Fibroblast of the aortic adventitia (primary cell): ENCODE data around the gene ARHGAP15. TPM values are rescaled to one million over a fixed set of nuclear protein-coding genes. Genes with fewer than 3 reads are reported as not detected.

Experiments used
- DNase-seq: peaks from one replicate; pipeline ENCODE4 v3.0.0-alpha.2; 2010; ENCODE audit warnings: low read depth
- H3K4me3 ChIP-seq: 2 replicates; pipeline ENCODE4 v1.5.1; 2011; ENCODE audit warnings: low read depth, mild to moderate bottlenecking, control low read depth, low read length, moderate library complexity
- CTCF ChIP-seq: IDR thresholded peaks from 2 replicates; pipeline ENCODE4 v1.5.1; 2011; ENCODE audit warnings: mild to moderate bottlenecking, low read length, control low read depth, inconsistent platforms; ENCODE audit not compliant: insufficient read depth
- total RNA-seq: library from RNA; depleted of rRNA; stranded (reverse); fragments of >200 nt; gene quantifications from 2 replicates; pipeline ENCODE4 v1.2.3, GENCODE V29; 2012; ENCODE audit warnings: low replicate concordance

The ARHGAP15 gene
- total RNA-seq, 1 donor = not detected

- DNase-seq = no peak
- H3K4me3 ChIP-seq = no peak overlapping the region
- TF ChIP-seq CTCF = no peak
Observed at GRCh38 chr2:143579456-143579855, 450.2 kb downstream of the ARHGAP15 start.

- DNase-seq = no peak
- no peak overlapping the region for H3K4me3 ChIP-seq
Observed at GRCh38 chr2:143581134-143581533, 451.9 kb downstream of the ARHGAP15 start.

GRCh38 chr2:143582046-143582747, 453.0 kb downstream of the ARHGAP15 start:
- no peak for DNase-seq
- TF ChIP-seq CTCF = no peak
- no peak overlapping the region for H3K4me3 ChIP-seq

More at GRCh38 chr2:143581134-143581533, 451.9 kb downstream of the ARHGAP15 start:
- no peak for TF ChIP-seq CTCF

- DNase-seq = no peak
- TF ChIP-seq CTCF = no peak
- no peak overlapping the region for H3K4me3 ChIP-seq
Observed at GRCh38 chr2:143584936-143585335, 455.7 kb downstream of the ARHGAP15 start.

GRCh38 chr2:143586119-143586518, 456.9 kb downstream of the ARHGAP15 start:
- DNase-seq = no peak
- no peak for TF ChIP-seq CTCF
- no peak overlapping the region for H3K4me3 ChIP-seq

- DNase-seq = no peak
- no peak for TF ChIP-seq CTCF
- no peak overlapping the region for H3K4me3 ChIP-seq
Observed at GRCh38 chr2:143588746-143589145, 459.5 kb downstream of the ARHGAP15 start.

- no peak overlapping the region for H3K4me3 ChIP-seq
- no peak for DNase-seq
- TF ChIP-seq CTCF = no peak
Observed at GRCh38 chr2:143594161-143594560, 464.9 kb downstream of the ARHGAP15 start.
